ENCODE measurements around the gene C1orf94.
"Not testable (repeated sequence)": the region's sequence is repeated elsewhere in the genome, so short reads cannot be mapped to it uniquely, and the experiment has no call there.

GRCh38 chr1:34183381-34183780 is 6.7 kb downstream of the C1orf94 start:
- TF ChIP-seq YY1 (IDR thresholded peaks at IDR 0.05; ENCODE audit: insufficient read depth, insufficient read length); SUZ12 (IDR thresholded peaks at IDR 0.05; ENCODE audit: extremely low read depth, insufficient read depth, insufficient read length): not testable (repeated sequence)

Measured in NT2/D1 (cell line).